HS-5 (cell line): Measurements from ENCODE around the gene KISS1R.
"Not testable (repeated sequence)": the region's sequence is repeated elsewhere in the genome, so short reads cannot be mapped to it uniquely, and the experiment has no call there.

Experiments used
- DNase-seq: peaks from one replicate; pipeline ENCODE4 v3.0.0-alpha.2; 2012; ENCODE audit warnings: low read depth

Gene KISS1R

GRCh38 chr19:881385-882071, 35.6 kb upstream of the KISS1R start:
- no peak for DNase-seq

- no peak for DNase-seq
Observed at GRCh38 chr19:882871-883497, 34.1 kb upstream of the KISS1R start.

- DNase-seq = no peak
Observed at GRCh38 chr19:883661-884211, 33.4 kb upstream of the KISS1R start.

GRCh38 chr19:884420-885211, 32.5 kb upstream of the KISS1R start:
- no peak for DNase-seq

- no peak for DNase-seq
Observed at GRCh38 chr19:885536-886224, 31.5 kb upstream of the KISS1R start.

GRCh38 chr19:887072-887471, 30.1 kb upstream of the KISS1R start:
- DNase-seq = no peak

GRCh38 chr19:887599-887998, 29.5 kb upstream of the KISS1R start:
- DNase-seq = no peak

GRCh38 chr19:888581-889385, 28.4 kb upstream of the KISS1R start:
- no peak for DNase-seq

GRCh38 chr19:889662-890295, 27.4 kb upstream of the KISS1R start:
- no peak for DNase-seq

GRCh38 chr19:890831-891230, 26.3 kb upstream of the KISS1R start:
- no peak for DNase-seq

GRCh38 chr19:891421-892200, 25.5 kb upstream of the KISS1R start:
- not testable (repeated sequence) for DNase-seq

- no peak for DNase-seq
Observed at GRCh38 chr19:892243-892893, 24.8 kb upstream of the KISS1R start.

- DNase-seq = peak; percentile 86
Observed at GRCh38 chr19:892894-893689, 24.0 kb upstream of the KISS1R start, which contains the start of the genes MED16 and RNU6-9. Gene MED16, minus strand, starts transcription at chr19:893187. Its CDS starts 2,056 bp downstream, at chr19:891131. Gene RNU6-9, plus strand, starts transcription at chr19:893484.

GRCh38 chr19:896434-896833, 20.7 kb upstream of the KISS1R start:
- DNase-seq = no peak

- DNase-seq = no peak
Observed at GRCh38 chr19:896999-897398, 20.1 kb upstream of the KISS1R start.

- DNase-seq = no peak
Observed at GRCh38 chr19:897442-898039, 19.6 kb upstream of the KISS1R start.

GRCh38 chr19:898663-899062, 18.5 kb upstream of the KISS1R start:
- no peak for DNase-seq
